B cell (primary cell): Measurements from ENCODE around the gene AHNAK. TPM values are rescaled to one million over a fixed set of nuclear protein-coding genes. Genes with fewer than 3 reads are reported as not detected.
A peak's percentile ranks its signal among the peaks of the same experiment; 100 is the strongest.

Experiments used
- ATAC-seq: fragments of 200-7000 bp; cut with Tn5 transposase; one replicate; pipeline ENCODE4 v1.10.0; 2021; ENCODE audit warnings: low read depth, mild to moderate bottlenecking, moderate number of reproducible peaks, moderate library complexity
- CTCF ChIA-PET: fragments of 350-600 bp; sonication (Branson Sonifier 250); formaldehyde crosslinking; loops from one replicate; lab custom pipeline; 2021; ENCODE audit warnings: antibody characterized with exemption, inconsistent platforms; lab: Charles Lee
- POLR2A ChIA-PET: fragments of 350-600 bp; sonication (Branson Sonifier 250); formaldehyde crosslinking; loops from one replicate; lab custom pipeline; 2021; ENCODE audit warnings: antibody characterized with exemption; lab: Charles Lee
- DNase-seq: peaks from one replicate; pipeline ENCODE4 v3.0.0; 2013
- H2AFZ ChIP-seq: 2 replicates; pipeline ENCODE4 v1.6.1; 2012; ENCODE audit warnings: mild to moderate bottlenecking, low read depth, low read length; ENCODE audit not compliant: insufficient read depth, poor library complexity, severe bottlenecking
- H3K27ac ChIP-seq, 2 donors: 1 replicate in 1 of 2; 2 replicates in 1 of 2; pipeline ENCODE4 v1.5.1; 2012 to 2013; ENCODE audit warnings: low read length in 2 of 2, mild to moderate bottlenecking in 2 of 2, moderate library complexity in 1 of 2
- H3K27me3 ChIP-seq, 4 experiments: fragments of 200-600 bp in 1 of 4; sonication (generic) in 1 of 4; replicated peaks in 1 of 4; 1 replicate in 2 of 4; 2 replicates in 2 of 4; pipeline versions ENCODE4 v1.6.1 to v1.7.0; 2013 to 2016; ENCODE audit warnings: low read length in 3 of 4, mild to moderate bottlenecking in 2 of 4, mixed read lengths in 1 of 4, moderate library complexity in 1 of 4; ENCODE audit not compliant: insufficient read depth in 4 of 4, control insufficient read depth in 3 of 4; ENCODE audit errors: control extremely low read depth in 1 of 4
- H3K36me3 ChIP-seq, 2 experiments: replicated peaks in 1 of 2; 1 replicate in 1 of 2; 2 replicates in 1 of 2; pipeline versions ENCODE4 v1.6.1 to v1.7.1; 2013; ENCODE audit warnings: low read length in 1 of 2; ENCODE audit not compliant: insufficient read depth in 2 of 2, control insufficient read depth in 1 of 2; ENCODE audit errors: control extremely low read depth in 1 of 2, extremely low read depth in 1 of 2
- H3K4me1 ChIP-seq, 2 donors: fragments of 200-600 bp in 1 of 2; sonication (generic) in 1 of 2; 1 replicate in 1 of 2; 2 replicates in 1 of 2; pipeline versions ENCODE4 v1.5.1 to v1.6.1; 2013 to 2017; ENCODE audit warnings: low read length in 2 of 2; ENCODE audit not compliant: control insufficient read depth in 2 of 2, insufficient read depth in 2 of 2
- H3K4me2 ChIP-seq: replicated peaks from 2 replicates; pipeline ENCODE3; 2012; ENCODE audit warnings: mild to moderate bottlenecking, low read depth, low read length; ENCODE audit not compliant: poor library complexity, severe bottlenecking
- H3K4me3 ChIP-seq, 5 experiments: fragments of 200-600 bp in 1 of 5; sonication (generic) in 1 of 5; 1 replicate in 3 of 5; 2 replicates in 2 of 5; pipeline versions ENCODE4 v1.5.1 to v1.7.0; 2011 to 2016; ENCODE audit warnings: low read length in 4 of 5, mild to moderate bottlenecking in 4 of 5, low read depth in 2 of 5, control low read depth in 1 of 5, moderate library complexity in 1 of 5; ENCODE audit not compliant: insufficient read depth in 1 of 5; ENCODE audit errors: control extremely low read depth in 1 of 5, extremely low read depth in 1 of 5
- H3K79me2 ChIP-seq: fragments of 200-600 bp; sonication (generic); one replicate; pipeline ENCODE4 v1.6.0; 2016; ENCODE audit warnings: low read length; ENCODE audit not compliant: control insufficient read depth, insufficient read depth
- H3K9ac ChIP-seq: fragments of 200-600 bp; sonication (generic); 2 replicates; pipeline ENCODE4 v1.6.1; 2017; ENCODE audit warnings: mild to moderate bottlenecking, low read length, moderate library complexity
- H3K9me3 ChIP-seq, 3 donors: one replicate each; pipeline versions ENCODE4 v1.6.1 to v1.7.1; 2013; ENCODE audit warnings: low read length in 2 of 3; ENCODE audit not compliant: control insufficient read depth in 2 of 3, insufficient read depth in 1 of 3; ENCODE audit errors: control extremely low read depth in 1 of 3
- H4K20me1 ChIP-seq: 2 replicates; pipeline ENCODE4 v1.6.0; 2012; ENCODE audit warnings: mild to moderate bottlenecking, low read length; ENCODE audit not compliant: insufficient read depth, control insufficient read depth, poor library complexity, severe bottlenecking
- H3K27ac Mint-ChIP-seq: one replicate; pipeline ENCODE4 v1.8.0; 2021; ENCODE audit warnings: mixed read lengths
- H3K27me3 Mint-ChIP-seq: one replicate; pipeline ENCODE4 v1.8.0; 2021; ENCODE audit warnings: mixed read lengths
- H3K4me1 Mint-ChIP-seq: one replicate; pipeline ENCODE4 v1.8.0; 2021; ENCODE audit warnings: mixed read lengths
- H3K4me3 Mint-ChIP-seq: one replicate; pipeline ENCODE4 v1.8.0; 2021; ENCODE audit warnings: mixed read lengths
- H3K9me3 Mint-ChIP-seq: one replicate; pipeline ENCODE4 v1.8.0; 2022; ENCODE audit warnings: mixed read lengths; ENCODE audit not compliant: insufficient read depth
- CTCF ChIP-seq: fragments of 200-600 bp; IDR thresholded peaks from one replicate; pipeline ENCODE4 v1.8.0; 2022; ENCODE audit warnings: antibody characterized with exemption, mild to moderate bottlenecking
- EZH2 ChIP-seq: IDR thresholded peaks from 2 replicates; pipeline ENCODE4 v1.6.1; 2012; ENCODE audit warnings: borderline replicate concordance, low read depth, mild to moderate bottlenecking, moderate library complexity, low read length; ENCODE audit not compliant: insufficient read depth, poor library complexity, severe bottlenecking
- WGBS: methylation state at CpG from one replicate; pipeline ENCODE4 v1.1.5; 2013; ENCODE audit warnings: missing lambda C conversion rate; ENCODE audit not compliant: insufficient coverage; 5-methylcytosine and 5-hydroxymethylcytosine counted together
- intact Hi-C: fragments of 100-400 bp; cut with micrococcal nuclease; formaldehyde crosslinking; loops from one replicate; pipeline ENCODE4 v1.10.0; 2022
- polyA plus RNA-seq: library from polyadenylated mRNA; depleted of rRNA; stranded (reverse); fragments of >200 nt; gene quantifications from 2 replicates; pipeline ENCODE4 v1.2.3, GENCODE V29; 2012
- total RNA-seq, 2 donors: library from RNA; stranded (reverse); fragments of 120-200 nt in 1 of 2; gene quantifications; 1 replicate in 1 of 2; 2 replicates in 1 of 2; pipeline versions ENCODE4 v1.2.3 to v1.2.4, GENCODE V29; 2013 to 2022

AHNAK gene
- total and polyA plus RNA-seq, 2 donors (not counting 1 experiment from before 2014, with no cell fraction given) = 63.7 to 229 TPM

- Histone ChIP-seq H3K27me3 (no peaks in the 10 kb centered on the region), H2AFZ (no peak overlapping the region), H3K4me1 (no peaks in the 10 kb centered on the region), H3K36me3 (peaks cover 0 to 61% of the 10 kb centered on the region in 2 experiments), H3K4me2 (no peak overlapping the region), H3K4me3 (no peak overlapping the region), H3K27ac (no peak overlapping the region), H3K9ac (no peak overlapping the region), H3K9me3 (no peaks in the 10 kb centered on the region), H4K20me1 (peaks cover 76% of the 10 kb centered on the region), H3K79me2 (no peaks in the 10 kb centered on the region)
- H3K9me3 Mint-ChIP-seq = no peaks in the 10 kb centered on the region
- no peaks in the 10 kb centered on the region for H3K27me3 Mint-ChIP-seq
- no peak overlapping the region for H3K4me3 Mint-ChIP-seq
- TF ChIP-seq EZH2 = no peak
- no peak for TF ChIP-seq CTCF
- WGBS = 90% methylated on average over 9 of the region's 14 CpGs
- POLR2A ChIA-PET = no interaction called here
- no peak overlapping the region for H3K27ac Mint-ChIP-seq
- ATAC-seq (no peak), DNase-seq (no peak)
- CTCF ChIA-PET = interaction anchor here (0.6 to 3.3 kb wide), 3 partner anchors 9 to 350 kb away, joined by 3 to 11 read pairs (median 3); no protein-coding TSS in a partner anchor
- peaks cover 8% of the 10 kb centered on the region for H3K4me1 Mint-ChIP-seq
- intact Hi-C loops = no loop called here
Measured at GRCh38 chr11:62516736-62517371, 29.8 kb downstream of the AHNAK start.

- 15% methylated on average over 4 of the region's 7 CpGs for whole genome bisulfite sequencing
- ChIA-PET CTCF (interaction anchor here (1.2 to 2.1 kb wide), 2 partner anchors 28 to 46 kb away, joined by 3 to 8 read pairs; no protein-coding TSS in a partner anchor), POLR2A (no interaction called here)
- Mint-ChIP-seq H3K9me3 (no peaks in the 10 kb centered on the region), H3K27me3 (no peaks in the 10 kb centered on the region), H3K27ac (no peak overlapping the region), H3K4me1 (peaks cover 8% of the 10 kb centered on the region), H3K4me3 (no peak overlapping the region)
- ATAC-seq (peak; percentile 36), DNase-seq (peak; percentile 44)
- Histone ChIP-seq H3K79me2 (no peaks in the 10 kb centered on the region), H2AFZ (no peak overlapping the region), H3K9ac (no peak overlapping the region), H3K27me3 (no peaks in the 10 kb centered on the region), H3K36me3 (peaks cover 0 to 38% of the 10 kb centered on the region in 2 experiments), H3K4me2 (no peak overlapping the region), H3K9me3 (no peaks in the 10 kb centered on the region), H3K4me1 (no peaks in the 10 kb centered on the region), H4K20me1 (peaks cover 50% of the 10 kb centered on the region), H3K27ac (no peak overlapping the region), H3K4me3 (no peak overlapping the region)
- TF ChIP-seq CTCF = no peak
- no peak for TF ChIP-seq EZH2
- intact Hi-C loops = no loop called here
Measured at GRCh38 chr11:62514151-62514550, 32.5 kb downstream of the AHNAK start.
